NCI-H1417 (cell line): Measurements from ENCODE around the gene RPS6KL1.
"Not testable (repeated sequence)": the region's sequence is repeated elsewhere in the genome, so short reads cannot be mapped to it uniquely, and the experiment has no call there.

Source experiments
- DNase-seq, 3 experiments: peaks; one replicate each; lab custom pipeline; 2025; lab: John Stamatoyannopoulos, UW

Gene RPS6KL1

GRCh38 chr14:74936151-74936550 lies 13.1 kb upstream of the RPS6KL1 start:
- no peak for DNase-seq

- DNase-seq, result no peak
Observed at GRCh38 chr14:74935360-74935680, 12.3 kb upstream of the RPS6KL1 start.

- DNase-seq, result no peak
Observed at GRCh38 chr14:74934476-74935359, 11.7 kb upstream of the RPS6KL1 start.

- DNase-seq, result no peak
Observed at GRCh38 chr14:74934041-74934440, 11.0 kb upstream of the RPS6KL1 start.

- not testable (repeated sequence) for DNase-seq
Observed at GRCh38 chr14:74932936-74933335, 9.9 kb upstream of the RPS6KL1 start.

- no peak for DNase-seq
Observed at GRCh38 chr14:74932401-74932901, 9.4 kb upstream of the RPS6KL1 start.

- not testable (repeated sequence) for DNase-seq
Observed at GRCh38 chr14:74931744-74932143, 8.7 kb upstream of the RPS6KL1 start.

GRCh38 chr14:74929242-74929641 lies 6.2 kb upstream of the RPS6KL1 start:
- no peak for DNase-seq

GRCh38 chr14:74927225-74927624 lies 4.2 kb upstream of the RPS6KL1 start:
- no peak for DNase-seq

- no peak for DNase-seq
Observed at GRCh38 chr14:74924061-74924460, 1.0 kb upstream of the RPS6KL1 start.

- DNase-seq, result no peak
Observed at GRCh38 chr14:74921987-74922751, 891 bp downstream of the RPS6KL1 start.

GRCh38 chr14:74921053-74921620 lies 1.9 kb downstream of the RPS6KL1 start:
- DNase-seq, result no peak

- no peak for DNase-seq
Observed at GRCh38 chr14:74920281-74920680, 2.8 kb downstream of the RPS6KL1 start.

GRCh38 chr14:74919421-74920165 lies 3.5 kb downstream of the RPS6KL1 start:
- no peak for DNase-seq

- no peak for DNase-seq
Observed at GRCh38 chr14:74918380-74918779, 4.7 kb downstream of the RPS6KL1 start.

GRCh38 chr14:74917646-74918081 lies 5.4 kb downstream of the RPS6KL1 start:
- DNase-seq, result no peak

GRCh38 chr14:74917178-74917543 lies 5.9 kb downstream of the RPS6KL1 start:
- no peak for DNase-seq

GRCh38 chr14:74915826-74916225 lies 7.2 kb downstream of the RPS6KL1 start:
- no peak for DNase-seq

- DNase-seq, result no peak
Observed at GRCh38 chr14:74915426-74915825, 7.6 kb downstream of the RPS6KL1 start.

- peak in 1 of 3 experiments; percentile 41 for DNase-seq
Observed at GRCh38 chr14:74913986-74914573, 9.0 kb downstream of the RPS6KL1 start.

- no peak for DNase-seq
Observed at GRCh38 chr14:74913393-74913910, 9.6 kb downstream of the RPS6KL1 start.
